A549 (cell line): ENCODE results near the gene USP34. TPM values are rescaled to one million over a fixed set of nuclear protein-coding genes. Genes with fewer than 3 reads are reported as not detected.

Experiments used
- ATAC-seq, 2 experiments: fragments of 200-7000 bp in 1 of 2; fragments of >200 bp in 1 of 2; cut with Nextera tagmentation in 1 of 2; cut with Tn5 transposase in 1 of 2; 3 replicates each; pipeline versions ENCODE4 v1.8.0 to v1.9.1; 2018 to 2020; ENCODE audit warnings: mild to moderate bottlenecking in 1 of 2, moderate library complexity in 1 of 2
- CTCF ChIA-PET: fragments of 300-600 bp; sonication (Branson Sonifier 250); formaldehyde crosslinking; extraction: SDS; loops from one replicate; lab custom pipeline; 2021; ENCODE audit warnings: antibody characterized with exemption, inconsistent platforms; lab: Yijun Ruan, JAX
- POLR2A ChIA-PET: fragments of 350-600 bp; formaldehyde crosslinking; extraction: SDS; loops from one replicate; lab custom pipeline; 2021; ENCODE audit warnings: antibody characterized with exemption, inconsistent platforms; lab: Yijun Ruan, JAX
- DNase-seq, 2 experiments: peaks; one replicate each; pipeline versions ENCODE4 v3.0.0 to v3.0.0-alpha.2; 2011 to 2016; ENCODE audit warnings: low read depth in 1 of 2, low spot score in 1 of 2
- FAIRE-seq: peaks from 2 replicates; lab custom pipeline; 2011; peaks lifted over from hg19 to GRCh38; lab: Jason Lieb, UNC
- H3K27ac ChIP-seq, 2 experiments: fragments of >200 bp; sonication (Bioruptor Twin); formaldehyde crosslinking; 3 replicates each; pipeline ENCODE4 v1.5.1; 2016 to 2017
- H3K4me1 ChIP-seq: fragments of >200 bp; sonication (Bioruptor Twin); formaldehyde crosslinking; 3 replicates; pipeline ENCODE4 v1.6.1; 2016
- H3K4me2 ChIP-seq: fragments of >200 bp; sonication (Bioruptor Twin); formaldehyde crosslinking; 3 replicates; pipeline ENCODE4 v1.6.1; 2016
- H3K4me3 ChIP-seq: fragments of >200 bp; sonication (Bioruptor Twin); formaldehyde crosslinking; 3 replicates; pipeline ENCODE4 v1.5.1; 2016
- H3K9me3 ChIP-seq: fragments of >200 bp; sonication (Bioruptor Twin); formaldehyde crosslinking; 3 replicates; pipeline ENCODE4 v1.6.1; 2016
- BHLHE40 ChIP-seq: IDR thresholded peaks from 2 replicates; pipeline ENCODE4 v1.6.1; 2012; ENCODE audit warnings: low read depth, low read length, inconsistent platforms
- CBX8 ChIP-seq: fragments of 200-600 bp; sonication (generic); IDR thresholded peaks from 2 replicates; pipeline ENCODE4 v1.6.1; 2016
- CEBPB ChIP-seq, 2 experiments: fragments of >200 bp in 1 of 2; sonication (Bioruptor Twin) in 1 of 2; formaldehyde crosslinking in 1 of 2; IDR thresholded peaks; 2 replicates each; pipeline ENCODE4 v1.6.1; 2012 to 2016
- CHD2 ChIP-seq: fragments of 150-350 bp; IDR thresholded peaks from 2 replicates; pipeline ENCODE4 v1.6.1; 2014; ENCODE audit warnings: low read length; ENCODE audit not compliant: partially characterized antibody
- CHD4 ChIP-seq: fragments of 200-600 bp; sonication (generic); IDR thresholded peaks from 2 replicates; pipeline ENCODE4 v1.6.1; 2016; ENCODE audit warnings: antibody characterized with exemption, mild to moderate bottlenecking, borderline replicate concordance
- FOSL2 ChIP-seq, 2 experiments: fragments of 450-650 bp in 1 of 2; fragments of >200 bp in 1 of 2; sonication (Bioruptor Twin) in 1 of 2; formaldehyde crosslinking; IDR thresholded peaks; 2 replicates each; pipeline versions ENCODE4 v1.5.0 to v1.6.1; 2016 to 2020; ENCODE audit warnings: mild to moderate bottlenecking in 1 of 2, moderate library complexity in 1 of 2
- FOXS1 ChIP-seq: fragments of 250-450 bp; sonication (Bioruptor Pico); IDR thresholded peaks from 2 replicates; pipeline ENCODE4 v1.5.0; 2020; ENCODE audit warnings: mild to moderate bottlenecking, moderate library complexity
- HEYL ChIP-seq: fragments of 250-450 bp; sonication (Bioruptor Pico); IDR thresholded peaks from 2 replicates; pipeline ENCODE4 v1.8.0; 2021; ENCODE audit warnings: mild to moderate bottlenecking, moderate library complexity
- HOXA7 ChIP-seq: fragments of 250-450 bp; sonication (Bioruptor Pico); IDR thresholded peaks from 2 replicates; pipeline ENCODE4 v1.5.0; 2020; ENCODE audit warnings: mild to moderate bottlenecking, moderate library complexity
- NFE2L2 ChIP-seq: fragments of 150-350 bp; conservative IDR thresholded peaks from 2 replicates; pipeline ENCODE4 v1.6.1; 2014; ENCODE audit warnings: low read length
- PBX3 ChIP-seq: IDR thresholded peaks from 2 replicates; pipeline ENCODE4 v1.6.1; 2012
- RAD21 ChIP-seq, 2 experiments: fragments of >200 bp in 1 of 2; sonication (Bioruptor Twin) in 1 of 2; formaldehyde crosslinking in 1 of 2; IDR thresholded peaks in 1 of 2; conservative IDR thresholded peaks in 1 of 2; 2 replicates in 1 of 2; 3 replicates in 1 of 2; pipeline ENCODE4 v1.6.1; 2012 to 2018; ENCODE audit warnings: inconsistent platforms in 1 of 2
- RCOR1 ChIP-seq: fragments of 150-350 bp; IDR thresholded peaks from 2 replicates; pipeline ENCODE4 v1.6.1; 2014; ENCODE audit warnings: antibody characterized with exemption, low read length, low read depth
- SMC3 ChIP-seq: fragments of >200 bp; sonication (Bioruptor Twin); formaldehyde crosslinking; IDR thresholded peaks from 3 replicates; pipeline ENCODE4 v1.6.1; 2018; ENCODE audit warnings: inconsistent platforms
- WGBS: methylation state at CpG from one replicate; pipeline ENCODE4 v1.1.6; 2017; ENCODE audit errors: missing lambda C conversion rate; 5-methylcytosine and 5-hydroxymethylcytosine counted together
- polyA plus RNA-seq, 4 experiments: library from polyadenylated mRNA; depleted of rRNA in 3 of 4; stranded (reverse); fragments of >200 nt; fragmentation: RNase III in 1 of 4; extraction: RNeasy Plus Mini Kit Qiagen cat#74134 plus additional on column Dnase treatment in 1 of 4; gene quantifications; 2 replicates in 3 of 4; 3 replicates in 1 of 4; pipeline ENCODE4 v1.2.3, GENCODE V29; 2011 to 2017
- TF ChIP-seq, protein P1 (sequence below): IDR thresholded peaks from 2 replicates; pipeline ENCODE4 v1.6.1; 2012
- TF ChIP-seq, protein P2 (sequence below): fragments of >200 bp; sonication (Bioruptor Twin); formaldehyde crosslinking; IDR thresholded peaks from 3 replicates; pipeline ENCODE4 v1.6.1; 2016
- TF ChIP-seq, protein P3 (sequence below): fragments of >200 bp; sonication (Bioruptor Twin); formaldehyde crosslinking; IDR thresholded peaks from 3 replicates; pipeline ENCODE4 v1.5.1; 2016

USP34 gene
- polyA plus RNA-seq, 2 of the 4 experiments (the other 2 are of a cell fraction): 47.7 to 132 TPM

GRCh38 chr2:61433606-61434005 lies 37.3 kb downstream of the USP34 start:
- peak; percentile 13 to 32; a peak in 2 of 6 replicates for ATAC-seq
- H3K4me1 ChIP-seq: peaks cover 38% of the 10 kb centered on the region
- 100% methylated on average over 1 of the region's 1 CpG for WGBS
- FAIRE-seq: no peak
- H3K9me3 ChIP-seq: no peaks in the 10 kb centered on the region
- no peak for DNase-seq
- ChIA-PET POLR2A (no interaction called here), CTCF (no interaction called here)
- no peak overlapping the region for H3K4me2 ChIP-seq
- H3K27ac ChIP-seq: no peak overlapping the region
- no peak for TF ChIP-seq HOXA7 (CRISPR knock-in tag)
- no peak for TF ChIP-seq PBX3
- TF ChIP-seq RCOR1: no peak
- no peak for TF ChIP-seq NFE2L2
- no peak for TF ChIP-seq SMC3
- TF ChIP-seq, protein P1, sequence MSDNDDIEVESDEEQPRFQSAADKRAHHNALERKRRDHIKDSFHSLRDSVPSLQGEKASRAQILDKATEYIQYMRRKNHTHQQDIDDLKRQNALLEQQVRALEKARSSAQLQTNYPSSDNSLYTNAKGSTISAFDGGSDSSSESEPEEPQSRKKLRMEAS: no peak
- TF ChIP-seq FOXS1 (CRISPR knock-in tag): no peak
- no peak for TF ChIP-seq BHLHE40
- TF ChIP-seq CEBPB (IDR thresholded peaks at IDR 0.05): no peak
- no peak for TF ChIP-seq CHD2
- TF ChIP-seq CHD4: no peak
- no peak overlapping the region for H3K4me3 ChIP-seq

DNA sequence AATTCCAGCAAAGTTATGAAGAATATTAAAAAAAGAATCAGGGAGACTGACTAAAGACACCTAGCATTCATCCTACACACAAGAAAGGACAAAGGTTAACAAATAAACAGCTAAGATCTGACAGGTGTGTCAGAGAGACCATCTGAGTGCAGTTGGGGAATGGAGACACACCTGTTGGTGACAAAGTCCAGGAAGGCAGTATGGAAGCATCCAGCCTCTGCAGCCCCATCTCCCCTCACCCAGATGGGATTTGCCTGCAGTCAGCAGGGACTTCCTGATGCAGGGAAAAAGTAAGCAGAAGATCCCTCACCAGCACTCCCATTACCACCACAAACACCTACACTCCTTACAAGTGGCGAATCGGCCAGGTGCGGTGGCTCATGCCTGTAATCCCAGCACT lies 37.9 kb downstream of the USP34 start:
- FAIRE-seq (no peak), ATAC-seq (no peak)
- no peak for TF ChIP-seq HEYL (CRISPR knock-in tag)
- TF ChIP-seq, protein P2, sequence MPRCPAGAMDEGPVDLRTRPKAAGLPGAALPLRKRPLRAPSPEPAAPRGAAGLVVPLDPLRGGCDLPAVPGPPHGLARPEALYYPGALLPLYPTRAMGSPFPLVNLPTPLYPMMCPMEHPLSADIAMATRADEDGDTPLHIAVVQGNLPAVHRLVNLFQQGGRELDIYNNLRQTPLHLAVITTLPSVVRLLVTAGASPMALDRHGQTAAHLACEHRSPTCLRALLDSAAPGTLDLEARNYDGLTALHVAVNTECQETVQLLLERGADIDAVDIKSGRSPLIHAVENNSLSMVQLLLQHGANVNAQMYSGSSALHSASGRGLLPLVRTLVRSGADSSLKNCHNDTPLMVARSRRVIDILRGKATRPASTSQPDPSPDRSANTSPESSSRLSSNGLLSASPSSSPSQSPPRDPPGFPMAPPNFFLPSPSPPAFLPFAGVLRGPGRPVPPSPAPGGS: no peak

DNA sequence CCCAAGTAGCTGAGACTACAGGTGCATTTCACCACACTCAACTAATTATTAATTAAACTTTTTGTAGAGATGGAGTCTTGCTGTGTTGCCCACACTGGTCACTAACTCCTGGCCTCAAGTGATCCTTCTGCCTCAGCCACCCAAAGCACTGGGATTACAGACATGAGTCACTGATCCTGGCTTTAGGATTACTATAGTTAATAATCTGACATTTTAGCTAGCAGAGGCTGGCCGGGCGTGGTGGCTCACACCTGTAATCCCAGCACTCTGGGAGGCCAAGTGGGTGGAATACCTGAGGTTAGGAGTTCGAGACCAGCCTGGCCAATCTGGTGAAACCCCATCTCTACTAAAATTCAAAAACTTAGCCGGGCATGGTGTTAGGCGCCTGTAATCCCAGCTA lies 39.5 kb downstream of the USP34 start:
- no peak overlapping the region for H3K4me2 ChIP-seq
- FAIRE-seq: no peak
- no peak overlapping the region for H3K4me3 ChIP-seq
- ChIA-PET POLR2A (interaction anchor here (0.6 kb wide), 1 partner anchor 134 kb away, joined by 3 read pairs; no protein-coding TSS in a partner anchor), CTCF (interaction anchor here (0.6 to 1.6 kb wide), 3 partner anchors 8 to 75 kb away, joined by 3 to 6 read pairs (median 3); no protein-coding TSS in a partner anchor)
- peak in 1 of 2 experiments; percentile 29 for DNase-seq
- no peaks in the 10 kb centered on the region for H3K9me3 ChIP-seq
- peak overlapping the region in 1 of 2 experiments; percentile 11; a peak in 1 of 6 replicates for H3K27ac ChIP-seq
- 77% methylated on average over 5 of the region's 5 CpGs for WGBS
- ATAC-seq: peak in 1 of 2 experiments; percentile 8; a peak in 1 of 6 replicates
- H3K4me1 ChIP-seq: peaks cover 25% of the 10 kb centered on the region
- TF ChIP-seq RCOR1: no peak
- no peak for TF ChIP-seq CBX8
- TF ChIP-seq FOSL2 (IDR thresholded peaks at IDR 0.05): no peak
- 0 out of 2 replicates have a peak, but pooled peaks have one; percentile 11 for TF ChIP-seq FOSL2 (CRISPR knock-in tag; IDR thresholded peaks at IDR 0.05)

More for the DNA sequence above, 37.9 kb downstream of the USP34 start:
- H3K9me3 ChIP-seq: no peaks in the 10 kb centered on the region
- H3K27ac ChIP-seq: no peak overlapping the region
- CTCF ChIA-PET: interaction anchor here (1.0 to 1.6 kb wide), 3 partner anchors 8 to 53 kb away, joined by 3 to 7 read pairs (median 5); no protein-coding TSS in a partner anchor
- H3K4me1 ChIP-seq: peaks cover 37% of the 10 kb centered on the region
- H3K4me2 ChIP-seq: no peak overlapping the region
- POLR2A ChIA-PET: no interaction called here
- 94% methylated on average over 3 of the region's 3 CpGs for WGBS
- no peak overlapping the region for H3K4me3 ChIP-seq
- DNase-seq: no peak

- FAIRE-seq: no peak
- ChIA-PET CTCF (interaction anchor here (0.6 to 2.3 kb wide), 46 partner anchors 9 to 461 kb away, joined by 3 to 14 read pairs (median 4); partner anchors contain the start of gene XPO1), POLR2A (interaction anchor here (1.2 kb wide), 1 partner anchor 112 kb away, joined by 3 read pairs; the partner anchor contains the start of gene XPO1)
- ATAC-seq: peak; percentile 94 to 95
- no peaks in the 10 kb centered on the region for H3K9me3 ChIP-seq
- H3K27ac ChIP-seq: peak overlapping the region in 1 of 2 experiments; percentile 32; a peak in 2 of 6 replicates
- peaks cover 45% of the 10 kb centered on the region for H3K4me1 ChIP-seq
- no peak overlapping the region for H3K4me2 ChIP-seq
- peak; percentile 76 to 82 for TF ChIP-seq RAD21 (conservative IDR thresholded peaks at IDR 0.05 in 1 of 2, IDR thresholded peaks at IDR 0.05 in 1 of 2)
- TF ChIP-seq SMC3: peak; percentile 74
- TF ChIP-seq, protein P3, sequence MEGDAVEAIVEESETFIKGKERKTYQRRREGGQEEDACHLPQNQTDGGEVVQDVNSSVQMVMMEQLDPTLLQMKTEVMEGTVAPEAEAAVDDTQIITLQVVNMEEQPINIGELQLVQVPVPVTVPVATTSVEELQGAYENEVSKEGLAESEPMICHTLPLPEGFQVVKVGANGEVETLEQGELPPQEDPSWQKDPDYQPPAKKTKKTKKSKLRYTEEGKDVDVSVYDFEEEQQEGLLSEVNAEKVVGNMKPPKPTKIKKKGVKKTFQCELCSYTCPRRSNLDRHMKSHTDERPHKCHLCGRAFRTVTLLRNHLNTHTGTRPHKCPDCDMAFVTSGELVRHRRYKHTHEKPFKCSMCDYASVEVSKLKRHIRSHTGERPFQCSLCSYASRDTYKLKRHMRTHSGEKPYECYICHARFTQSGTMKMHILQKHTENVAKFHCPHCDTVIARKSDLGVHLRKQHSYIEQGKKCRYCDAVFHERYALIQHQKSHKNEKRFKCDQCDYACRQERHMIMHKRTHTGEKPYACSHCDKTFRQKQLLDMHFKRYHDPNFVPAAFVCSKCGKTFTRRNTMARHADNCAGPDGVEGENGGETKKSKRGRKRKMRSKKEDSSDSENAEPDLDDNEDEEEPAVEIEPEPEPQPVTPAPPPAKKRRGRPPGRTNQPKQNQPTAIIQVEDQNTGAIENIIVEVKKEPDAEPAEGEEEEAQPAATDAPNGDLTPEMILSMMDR: peak; percentile 67
- TF ChIP-seq BHLHE40: no peak
- TF ChIP-seq CHD2: no peak
- TF ChIP-seq CBX8: no peak
- TF ChIP-seq, all 56 proteins: peak for 3
- DNase-seq: peak; percentile 77 to 80
- WGBS: 48% methylated on average over 6 of the region's 6 CpGs
- no peak overlapping the region for H3K4me3 ChIP-seq
Measured at GRCh38 chr2:61426267-61426897, 44.5 kb downstream of the USP34 start.
